GM21529 (cell line): ENCODE data around the gene FBLN7.
"Not testable (repeated sequence)": the region's sequence is repeated elsewhere in the genome, so short reads cannot be mapped to it uniquely, and the experiment has no call there.

Experiments used
- ATAC-seq: cut with Tn5 transposase; IDR thresholded peaks from one replicate; pipeline ENCODE4 v1.9.1; 2021; ENCODE audit not compliant: unreplicated experiment

Gene FBLN7

GRCh38 chr2:112182581-112183034 is 44.4 kb downstream of the FBLN7 start:
- ATAC-seq, result no peak

GRCh38 chr2:112183327-112184025 is 45.3 kb downstream of the FBLN7 start:
- no peak for ATAC-seq

- ATAC-seq, result no peak
These were observed 45.9 kb downstream of the FBLN7 start for GRCh38 chr2:112184121-112184520.

GRCh38 chr2:112185131-112185530 is 46.9 kb downstream of the FBLN7 start:
- no peak for ATAC-seq

- ATAC-seq, result no peak
These were observed 49.0 kb downstream of the FBLN7 start for GRCh38 chr2:112187046-112187715.

GRCh38 chr2:112187805-112188596 is 49.8 kb downstream of the FBLN7 start:
- ATAC-seq, result peak; percentile 83

GRCh38 chr2:112189001-112189556 is 50.9 kb downstream of the FBLN7 start:
- no peak for ATAC-seq

- ATAC-seq, result no peak
These were observed 55.8 kb downstream of the FBLN7 start for GRCh38 chr2:112194028-112194427.

GRCh38 chr2:112194482-112194881 is 56.3 kb downstream of the FBLN7 start:
- no peak for ATAC-seq

- ATAC-seq, result no peak
These were observed 57.1 kb downstream of the FBLN7 start for GRCh38 chr2:112195167-112195766.

- no peak for ATAC-seq
These were observed 57.8 kb downstream of the FBLN7 start for GRCh38 chr2:112195950-112196349.

GRCh38 chr2:112197868-112198267 is 59.7 kb downstream of the FBLN7 start:
- no peak for ATAC-seq

GRCh38 chr2:112198780-112199179 is 60.6 kb downstream of the FBLN7 start:
- ATAC-seq, result no peak

GRCh38 chr2:112199188-112199587 is 61.0 kb downstream of the FBLN7 start:
- no peak for ATAC-seq

- ATAC-seq, result no peak
These were observed 63.7 kb downstream of the FBLN7 start for GRCh38 chr2:112201696-112202430.

GRCh38 chr2:112204411-112204810 is 66.2 kb downstream of the FBLN7 start:
- ATAC-seq, result no peak

GRCh38 chr2:112207905-112208304 is 69.7 kb downstream of the FBLN7 start:
- ATAC-seq, result not testable (repeated sequence)

- ATAC-seq, result no peak
These were observed 78.0 kb downstream of the FBLN7 start for GRCh38 chr2:112216167-112216566.

GRCh38 chr2:112217854-112218253 is 79.7 kb downstream of the FBLN7 start:
- no peak for ATAC-seq

GRCh38 chr2:112220186-112220585 is 82.0 kb downstream of the FBLN7 start:
- no peak for ATAC-seq
